ENCODE data around the gene CCSER1.
"Not testable (repeated sequence)": the region's sequence is repeated elsewhere in the genome, so short reads cannot be mapped to it uniquely, and the experiment has no call there.

The CCSER1 gene

GRCh38 chr4:90852237-90852636 is 725.0 kb downstream of the CCSER1 start:
- DNase-seq, result no peak

- DNase-seq, result no peak
Observed at GRCh38 chr4:90855111-90855510, 727.9 kb downstream of the CCSER1 start.

- DNase-seq, result no peak
Observed at GRCh38 chr4:90857081-90857820, 730.1 kb downstream of the CCSER1 start.

- DNase-seq, result no peak
Observed at GRCh38 chr4:90875791-90876190, 748.6 kb downstream of the CCSER1 start.

GRCh38 chr4:90876296-90876695 is 749.1 kb downstream of the CCSER1 start:
- no peak for DNase-seq

GRCh38 chr4:90883519-90883918 is 756.3 kb downstream of the CCSER1 start:
- no peak for DNase-seq

GRCh38 chr4:90888571-90888970 is 761.4 kb downstream of the CCSER1 start:
- DNase-seq, result no peak

GRCh38 chr4:90889171-90889570 is 762.0 kb downstream of the CCSER1 start:
- DNase-seq, result no peak

GRCh38 chr4:90903413-90903812 is 776.2 kb downstream of the CCSER1 start:
- DNase-seq, result not testable (repeated sequence)

- no peak for DNase-seq
Observed at GRCh38 chr4:90904021-90904420, 776.8 kb downstream of the CCSER1 start.

GRCh38 chr4:90906239-90906638 is 779.0 kb downstream of the CCSER1 start:
- DNase-seq, result no peak

- not testable (repeated sequence) for DNase-seq
Observed at GRCh38 chr4:90911724-90912434, 784.7 kb downstream of the CCSER1 start.

GRCh38 chr4:90922174-90922573 is 795.0 kb downstream of the CCSER1 start:
- no peak for DNase-seq

- no peak for DNase-seq
Observed at GRCh38 chr4:90926957-90927356, 799.8 kb downstream of the CCSER1 start.

GRCh38 chr4:90943311-90943710 is 816.1 kb downstream of the CCSER1 start:
- no peak for DNase-seq

GRCh38 chr4:90946945-90947344 is 819.8 kb downstream of the CCSER1 start:
- DNase-seq, result no peak

GRCh38 chr4:90950385-90950841 is 823.2 kb downstream of the CCSER1 start:
- no peak for DNase-seq

- no peak for DNase-seq
Observed at GRCh38 chr4:90951037-90951436, 823.8 kb downstream of the CCSER1 start.

GRCh38 chr4:90958256-90958895 is 831.2 kb downstream of the CCSER1 start:
- no peak for DNase-seq

- no peak for DNase-seq
Observed at GRCh38 chr4:90960433-90960832, 833.2 kb downstream of the CCSER1 start.

- DNase-seq, result no peak
Observed at GRCh38 chr4:90960840-90961239, 833.6 kb downstream of the CCSER1 start.

- no peak for DNase-seq
Observed at GRCh38 chr4:90970021-90970420, 842.8 kb downstream of the CCSER1 start.

- DNase-seq, result no peak
Observed at GRCh38 chr4:90977726-90978125, 850.5 kb downstream of the CCSER1 start.

- no peak for DNase-seq
Observed at GRCh38 chr4:90979556-90979955, 852.4 kb downstream of the CCSER1 start.

Measured in KG1 (cell line).